IPS DF 6.9 (cell line): ENCODE results near the gene FBLIM1.

Experiments used
- DNase-seq: peaks from one replicate; pipeline ENCODE4 v3.0.0-alpha.2; 2013; ENCODE audit warnings: low read depth, low spot score
- H3K27ac ChIP-seq: one replicate; pipeline ENCODE4 v1.5.1; 2013; ENCODE audit warnings: low read length, control low read depth
- H3K27me3 ChIP-seq: 2 replicates; pipeline ENCODE4 v1.6.1; 2013; ENCODE audit warnings: mild to moderate bottlenecking, low read length; ENCODE audit not compliant: control insufficient read depth, insufficient read depth
- H3K36me3 ChIP-seq: 2 replicates; pipeline ENCODE4 v1.6.1; 2013; ENCODE audit warnings: low read length; ENCODE audit not compliant: control insufficient read depth, insufficient read depth
- H3K4me1 ChIP-seq: 2 replicates; pipeline ENCODE4 v1.6.1; 2013; ENCODE audit warnings: low read length; ENCODE audit not compliant: control insufficient read depth, insufficient read depth
- H3K4me3 ChIP-seq: 2 replicates; pipeline ENCODE4 v1.5.1; 2013; ENCODE audit warnings: mild to moderate bottlenecking, low read length
- H3K9me3 ChIP-seq: 2 replicates; pipeline ENCODE4 v1.6.1; 2013; ENCODE audit warnings: low read length, inconsistent platforms; ENCODE audit not compliant: control insufficient read depth, insufficient read depth
- WGBS: extraction: QIAGEN DNeasy Blood & Tissue Kit; methylation state at CpG from one replicate; pipeline ENCODE4 v1.1.7; 2013; ENCODE audit warnings: mixed read lengths, missing lambda C conversion rate; ENCODE audit not compliant: insufficient read length, insufficient coverage; 5-methylcytosine and 5-hydroxymethylcytosine counted together

FBLIM1 gene

GRCh38 chr1:15834406-15835204 is 76.0 kb downstream of the FBLIM1 start:
- Histone ChIP-seq H3K27me3 (no peaks in the 10 kb centered on the region), H3K9me3 (no peaks in the 10 kb centered on the region), H3K4me1 (peaks cover 5% of the 10 kb centered on the region; the same call in 1 of the 2 replicates), H3K4me3 (peak overlapping the region; percentile 64; the same call in 1 of the 2 replicates), H3K27ac (no peak overlapping the region), H3K36me3 (no peaks in the 10 kb centered on the region; the same call in 1 of the 2 replicates)
- no peak for DNase-seq
- no CpG with 5 or more reads among the region's 77 CpGs for WGBS

DNA sequence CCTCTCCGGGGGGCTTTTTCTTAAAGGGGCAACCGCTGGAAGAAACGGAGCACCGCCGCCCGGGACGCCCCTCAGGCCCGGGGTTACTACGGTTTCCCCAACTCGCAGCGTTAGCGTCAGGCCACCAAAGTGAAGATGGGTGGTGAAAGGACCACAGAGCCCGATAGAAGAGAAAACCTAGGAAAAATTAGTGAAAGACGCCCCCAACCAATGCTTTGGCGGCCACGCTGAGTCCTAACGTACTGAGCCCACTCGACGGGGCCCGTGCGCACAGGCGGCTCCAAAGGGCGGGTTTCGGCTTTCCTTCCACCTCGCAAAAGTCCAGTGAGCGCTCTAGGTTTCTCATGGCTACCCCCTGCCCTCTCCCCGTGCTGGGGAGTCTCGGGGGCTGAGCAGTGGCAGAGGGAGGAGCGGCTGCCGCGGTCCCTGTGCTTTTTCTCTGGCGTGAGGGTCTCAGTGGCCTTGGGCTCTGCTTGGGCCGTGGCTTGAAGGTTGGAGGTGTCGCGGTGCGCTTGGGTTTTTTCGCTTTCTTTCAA is 76.7 kb downstream of the FBLIM1 start:
- H3K27ac ChIP-seq: peak overlapping the region; percentile 70
- no peaks in the 10 kb centered on the region for H3K9me3 ChIP-seq
- peaks cover 5% of the 10 kb centered on the region; the same call in 1 of the 2 replicates for H3K4me1 ChIP-seq
- no peaks in the 10 kb centered on the region for H3K27me3 ChIP-seq
- H3K4me3 ChIP-seq: peak overlapping the region; percentile 64; the same call in 1 of the 2 replicates
- no CpG with 5 or more reads among the region's 37 CpGs for WGBS
- no peaks in the 10 kb centered on the region; the same call in 1 of the 2 replicates for H3K36me3 ChIP-seq
- DNase-seq: no peak

DNA sequence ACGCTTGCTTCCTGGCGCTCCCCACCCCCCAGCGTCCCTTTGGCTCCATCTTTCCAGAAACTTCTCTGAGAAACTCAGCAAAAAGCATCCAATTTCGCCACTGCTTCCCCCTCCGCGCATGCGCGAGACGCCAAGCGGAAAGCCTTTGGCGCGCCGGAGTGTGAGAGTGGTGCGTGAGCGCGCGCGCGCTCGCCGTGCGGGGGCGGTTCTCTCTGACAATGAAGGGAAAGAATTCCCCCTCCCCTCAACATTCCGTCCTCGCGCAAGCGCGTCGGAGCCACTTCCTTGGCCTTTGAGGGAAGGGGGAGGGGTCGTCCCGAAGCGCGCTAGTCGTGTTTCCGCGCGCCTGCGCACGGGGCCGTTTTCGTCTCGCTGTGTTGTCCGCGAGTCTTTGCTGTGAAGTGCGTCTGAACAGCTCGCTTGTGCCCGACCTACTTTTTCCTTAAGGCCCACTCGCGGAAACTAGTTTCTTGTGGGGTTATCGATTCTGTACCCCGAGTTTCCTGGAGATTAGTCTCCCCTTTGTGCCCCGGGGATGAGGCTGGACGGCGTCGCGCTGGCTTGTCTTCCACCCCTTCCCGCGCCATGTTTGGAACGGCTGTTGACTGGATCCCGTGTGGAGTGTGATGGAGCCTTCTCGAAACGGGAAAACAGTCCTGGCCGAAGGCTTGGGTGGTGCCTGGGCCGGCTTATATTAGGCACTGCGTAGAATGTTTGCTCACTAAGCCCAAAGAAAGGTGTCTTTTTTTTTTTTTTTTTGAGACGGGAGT is 77.3 kb downstream of the FBLIM1 start:
- peak overlapping the region; percentile 64; the same call in 1 of the 2 replicates for H3K4me3 ChIP-seq
- no peak overlapping the region for H3K27ac ChIP-seq
- peaks cover 5% of the 10 kb centered on the region; the same call in 1 of the 2 replicates for H3K4me1 ChIP-seq
- no CpG with 5 or more reads among the region's 66 CpGs for WGBS
- no peaks in the 10 kb centered on the region for H3K27me3 ChIP-seq
- H3K9me3 ChIP-seq: no peaks in the 10 kb centered on the region
- peak; percentile 95 for DNase-seq
- H3K36me3 ChIP-seq: no peaks in the 10 kb centered on the region; the same call in 1 of the 2 replicates
